ENCODE measurements around the gene CCR9.

The CCR9 gene

GRCh38 chr3:45946875-45947274 is 60.5 kb downstream of the CCR9 start:
- DNase-seq (ENCODE audit: low read depth) = no peak
- no peak for TF ChIP-seq CTCF (IDR thresholded peaks at IDR 0.05; ENCODE audit: insufficient read depth, low read depth, low read length, missing control alignments)
- no peak overlapping the region for H3K4me3 ChIP-seq (ENCODE audit: low read length)

GRCh38 chr3:45947361-45947760 is 61.0 kb downstream of the CCR9 start:
- TF ChIP-seq CTCF (IDR thresholded peaks at IDR 0.05; ENCODE audit: insufficient read depth, low read depth, low read length, missing control alignments) = no peak
- H3K4me3 ChIP-seq (ENCODE audit: low read length) = no peak overlapping the region
- DNase-seq (ENCODE audit: low read depth) = no peak

GRCh38 chr3:45948311-45948781 is 62.0 kb downstream of the CCR9 start:
- DNase-seq (ENCODE audit: low read depth) = no peak
- H3K4me3 ChIP-seq (ENCODE audit: low read length) = no peak overlapping the region
- no peak for TF ChIP-seq CTCF (IDR thresholded peaks at IDR 0.05; ENCODE audit: insufficient read depth, low read depth, low read length, missing control alignments)

- DNase-seq (ENCODE audit: low read depth) = no peak
- no peak for TF ChIP-seq CTCF (IDR thresholded peaks at IDR 0.05; ENCODE audit: insufficient read depth, low read depth, low read length, missing control alignments)
- no peak overlapping the region for H3K4me3 ChIP-seq (ENCODE audit: low read length)
These were observed 62.5 kb downstream of the CCR9 start for GRCh38 chr3:45948881-45949280.

- no peak overlapping the region for H3K4me3 ChIP-seq (ENCODE audit: low read length)
- DNase-seq (ENCODE audit: low read depth) = no peak
- TF ChIP-seq CTCF (IDR thresholded peaks at IDR 0.05; ENCODE audit: insufficient read depth, low read depth, low read length, missing control alignments) = no peak
These were observed 63.1 kb downstream of the CCR9 start for GRCh38 chr3:45949432-45949831.

- TF ChIP-seq CTCF (IDR thresholded peaks at IDR 0.05; ENCODE audit: insufficient read depth, low read depth, low read length, missing control alignments) = no peak
- no peak overlapping the region for H3K4me3 ChIP-seq (ENCODE audit: low read length)
These were observed 63.8 kb downstream of the CCR9 start for GRCh38 chr3:45950131-45950530.

More at GRCh38 chr3:45950131-45950530, 63.8 kb downstream of the CCR9 start:
- no peak for DNase-seq (ENCODE audit: low read depth)

Measured in epithelial cell of esophagus (primary cell).